Cardiac fibroblast (primary cell): ENCODE results near the gene DLX1.
"Not testable (repeated sequence)": the region's sequence is repeated elsewhere in the genome, so short reads cannot be mapped to it uniquely, and the experiment has no call there.

ENCODE experiments used
- DNase-seq, 2 donors: peaks; one replicate each; pipeline versions ENCODE4 v3.0.0 to v3.0.0-alpha.2; 2010; ENCODE audit warnings: low read depth in 2 of 2
- H3K4me3 ChIP-seq, 2 donors: replicated peaks in 1 of 2; 1 replicate in 1 of 2; 2 replicates in 1 of 2; pipeline ENCODE4 v1.5.1; 2011; ENCODE audit warnings: low read depth in 2 of 2, low read length in 2 of 2, mild to moderate bottlenecking in 2 of 2, moderate library complexity in 1 of 2
- TF ChIP-seq, protein P1 (sequence below): IDR thresholded peaks from one replicate; pipeline ENCODE4 v1.5.1; 2011; ENCODE audit warnings: low read depth, mild to moderate bottlenecking, low read length, inconsistent platforms

The DLX1 gene

DNA sequence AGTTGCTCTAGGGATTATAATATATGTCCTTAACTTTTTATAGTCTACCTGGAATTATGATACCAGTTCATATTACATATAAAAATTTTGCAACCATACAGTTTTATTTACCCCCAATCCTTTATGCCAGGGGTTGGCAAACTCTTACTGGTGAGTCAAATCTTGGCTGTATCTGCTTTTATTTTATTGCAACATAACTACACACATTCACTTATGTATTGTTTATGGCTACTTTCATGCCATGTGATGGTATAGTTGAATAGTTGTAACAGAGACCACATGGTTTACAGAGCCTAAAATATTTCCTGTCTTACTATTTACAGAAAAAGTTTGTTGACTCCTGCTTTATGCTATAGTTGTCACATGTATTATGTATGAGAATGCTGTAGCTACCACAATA lies 43.2 kb downstream of the DLX1 start:
- H3K4me3 ChIP-seq: no peak overlapping the region
- TF ChIP-seq, protein P1, sequence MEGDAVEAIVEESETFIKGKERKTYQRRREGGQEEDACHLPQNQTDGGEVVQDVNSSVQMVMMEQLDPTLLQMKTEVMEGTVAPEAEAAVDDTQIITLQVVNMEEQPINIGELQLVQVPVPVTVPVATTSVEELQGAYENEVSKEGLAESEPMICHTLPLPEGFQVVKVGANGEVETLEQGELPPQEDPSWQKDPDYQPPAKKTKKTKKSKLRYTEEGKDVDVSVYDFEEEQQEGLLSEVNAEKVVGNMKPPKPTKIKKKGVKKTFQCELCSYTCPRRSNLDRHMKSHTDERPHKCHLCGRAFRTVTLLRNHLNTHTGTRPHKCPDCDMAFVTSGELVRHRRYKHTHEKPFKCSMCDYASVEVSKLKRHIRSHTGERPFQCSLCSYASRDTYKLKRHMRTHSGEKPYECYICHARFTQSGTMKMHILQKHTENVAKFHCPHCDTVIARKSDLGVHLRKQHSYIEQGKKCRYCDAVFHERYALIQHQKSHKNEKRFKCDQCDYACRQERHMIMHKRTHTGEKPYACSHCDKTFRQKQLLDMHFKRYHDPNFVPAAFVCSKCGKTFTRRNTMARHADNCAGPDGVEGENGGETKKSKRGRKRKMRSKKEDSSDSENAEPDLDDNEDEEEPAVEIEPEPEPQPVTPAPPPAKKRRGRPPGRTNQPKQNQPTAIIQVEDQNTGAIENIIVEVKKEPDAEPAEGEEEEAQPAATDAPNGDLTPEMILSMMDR: no peak
- peak; percentile 10 to 15 for DNase-seq

DNA sequence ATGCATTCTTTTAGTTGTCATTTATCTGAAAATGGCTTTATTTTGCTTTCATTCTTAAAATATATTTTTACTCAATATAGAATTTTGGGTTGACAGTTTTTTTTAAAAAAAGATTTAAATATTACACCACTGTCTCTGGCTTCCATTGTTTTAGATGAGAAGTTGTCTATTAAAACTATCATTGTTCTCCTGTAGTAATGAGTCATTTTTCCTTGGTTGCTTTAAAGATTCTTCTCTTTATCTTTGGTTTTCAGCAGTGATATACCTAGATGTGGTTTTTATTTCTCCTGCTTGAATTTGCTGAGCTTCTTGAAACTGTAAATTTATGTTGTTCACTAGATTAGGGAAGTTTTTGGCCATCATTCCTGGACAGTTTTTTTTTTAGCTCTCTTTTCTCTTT lies 44.1 kb downstream of the DLX1 start:
- TF ChIP-seq, protein P1: no peak
- DNase-seq: no peak
- no peak overlapping the region for H3K4me3 ChIP-seq

DNA sequence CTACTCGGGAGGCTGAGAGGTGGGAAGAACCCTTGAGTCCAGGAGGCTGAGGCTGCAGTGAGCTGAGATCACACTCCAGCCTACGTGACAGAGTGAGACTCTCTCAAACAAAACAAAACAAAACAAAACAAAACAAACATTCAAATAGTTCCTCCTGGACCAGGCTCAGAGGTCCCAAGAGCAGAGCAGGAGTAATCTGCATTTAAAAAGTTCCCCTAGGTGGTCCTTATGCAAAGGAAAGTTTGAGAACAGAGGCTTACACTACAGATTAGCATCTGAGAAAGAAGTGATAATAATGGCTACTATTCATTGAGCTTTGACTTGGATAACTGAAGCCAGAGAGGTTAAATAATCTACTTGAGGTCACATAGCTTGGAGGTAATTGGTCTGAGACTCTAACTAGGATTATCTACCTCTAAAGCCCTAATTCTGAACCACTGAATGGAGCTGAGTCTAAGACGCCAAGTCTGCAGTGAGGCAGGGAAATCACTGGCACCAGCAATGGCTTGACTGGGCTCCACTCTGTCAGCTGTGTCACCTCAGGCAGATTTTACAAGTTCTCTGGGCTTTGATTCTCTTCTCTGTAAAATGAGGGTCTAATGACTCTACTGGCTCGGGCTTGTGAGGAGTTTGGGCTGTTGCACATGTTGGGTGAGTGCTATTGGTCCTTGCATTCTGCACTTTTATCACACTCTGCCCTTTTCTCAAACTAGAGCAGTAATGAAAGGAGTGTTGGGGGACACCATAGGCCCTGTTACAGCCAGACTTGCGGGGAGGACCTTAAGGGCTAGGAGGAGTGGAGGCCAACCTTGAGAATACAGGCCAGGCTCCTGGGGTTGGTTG lies 46.6 kb downstream of the DLX1 start:
- DNase-seq: no peak
- H3K4me3 ChIP-seq: no peak overlapping the region
- TF ChIP-seq, protein P1: no peak

- no peak overlapping the region for H3K4me3 ChIP-seq
- DNase-seq: no peak
- TF ChIP-seq, protein P1: peak; percentile 4
These were observed 49.0 kb downstream of the DLX1 start for GRCh38 chr2:172134270-172134669.

DNA sequence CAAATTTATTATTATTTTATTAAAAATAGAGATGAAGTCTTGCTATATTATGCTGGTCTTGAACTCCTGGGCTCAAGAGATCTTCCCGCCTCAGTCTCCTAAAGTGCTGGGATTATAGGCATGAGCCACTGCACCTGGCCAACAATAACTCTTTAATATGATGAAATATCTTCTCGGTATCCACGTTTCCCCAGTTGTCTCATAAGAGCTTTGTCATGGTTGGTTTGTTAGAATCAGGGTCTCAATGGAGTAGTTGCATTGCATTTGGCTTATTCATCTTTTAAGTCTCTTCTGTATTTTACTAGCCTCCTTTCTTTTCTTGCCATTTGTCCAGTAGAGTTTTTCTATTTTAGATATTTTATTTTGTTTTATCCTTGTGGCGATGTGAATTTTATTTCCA lies 50.1 kb downstream of the DLX1 start:
- TF ChIP-seq, protein P1: no peak
- peak in 1 of 2 donors; percentile 9 for DNase-seq
- H3K4me3 ChIP-seq: no peak overlapping the region

GRCh38 chr2:172137109-172137508 lies 51.8 kb downstream of the DLX1 start:
- no peak overlapping the region for H3K4me3 ChIP-seq
- TF ChIP-seq, protein P1: no peak
- no peak for DNase-seq

GRCh38 chr2:172137943-172138342 lies 52.6 kb downstream of the DLX1 start:
- TF ChIP-seq, protein P1: no peak
- H3K4me3 ChIP-seq: no peak overlapping the region
- no peak for DNase-seq

- not testable (repeated sequence) for DNase-seq, H3K4me3 ChIP-seq
These were observed 53.4 kb downstream of the DLX1 start for GRCh38 chr2:172138727-172139126.
